GM12872 (cell line): ENCODE results near the gene KRTAP3-1.

Source experiments
- TF ChIP-seq, protein P1 (sequence below): IDR thresholded peaks from 3 replicates; pipeline ENCODE4 v1.5.1; 2011; ENCODE audit warnings: low read depth, mild to moderate bottlenecking, low read length, moderate library complexity; ENCODE audit not compliant: insufficient read depth

KRTAP3-1 gene

DNA sequence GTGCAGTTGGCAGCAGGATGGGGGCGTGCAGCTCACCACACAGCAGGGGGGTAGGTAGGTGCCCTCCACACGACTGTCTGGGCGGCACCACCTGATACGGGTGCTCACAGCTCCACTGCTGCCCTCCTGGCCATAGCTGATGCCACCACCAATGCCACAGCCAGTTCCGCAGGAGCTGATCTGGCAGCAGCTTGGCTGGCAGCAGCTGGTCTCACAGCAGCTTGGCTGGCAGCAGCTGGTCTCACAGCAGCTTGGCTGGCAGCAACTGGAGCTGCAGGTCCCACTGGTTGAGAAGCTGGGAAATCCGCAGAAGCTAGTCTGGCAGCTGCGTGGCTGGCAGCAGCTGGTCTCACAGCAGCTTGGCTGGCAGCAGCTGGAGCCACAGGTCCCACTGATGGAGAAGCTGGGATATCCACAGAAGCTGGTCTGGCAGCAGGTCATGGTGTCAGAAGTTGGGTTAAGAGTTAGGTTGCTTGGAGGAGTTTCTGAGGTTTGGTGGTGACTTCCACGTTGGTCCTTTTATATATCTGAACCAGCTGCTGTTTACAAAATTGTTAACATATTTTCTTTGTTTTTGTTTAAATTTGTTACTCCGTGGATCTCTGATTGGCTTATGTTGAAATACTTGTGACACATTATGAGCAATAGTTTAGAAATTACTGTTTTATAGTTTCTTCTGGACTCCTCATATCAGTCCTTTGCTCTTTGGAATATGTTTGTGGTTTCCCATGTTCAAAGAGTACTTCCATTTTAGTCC is 18.0 kb upstream of the KRTAP3-1 start, which contains the start of gene KRTAP1-5:
KRTAP1-5 (minus strand) TSS at position 494 of the 757 bp plus-strand sequence; CDS start at position 441, 53 bp downstream.
- TF ChIP-seq, protein P1, sequence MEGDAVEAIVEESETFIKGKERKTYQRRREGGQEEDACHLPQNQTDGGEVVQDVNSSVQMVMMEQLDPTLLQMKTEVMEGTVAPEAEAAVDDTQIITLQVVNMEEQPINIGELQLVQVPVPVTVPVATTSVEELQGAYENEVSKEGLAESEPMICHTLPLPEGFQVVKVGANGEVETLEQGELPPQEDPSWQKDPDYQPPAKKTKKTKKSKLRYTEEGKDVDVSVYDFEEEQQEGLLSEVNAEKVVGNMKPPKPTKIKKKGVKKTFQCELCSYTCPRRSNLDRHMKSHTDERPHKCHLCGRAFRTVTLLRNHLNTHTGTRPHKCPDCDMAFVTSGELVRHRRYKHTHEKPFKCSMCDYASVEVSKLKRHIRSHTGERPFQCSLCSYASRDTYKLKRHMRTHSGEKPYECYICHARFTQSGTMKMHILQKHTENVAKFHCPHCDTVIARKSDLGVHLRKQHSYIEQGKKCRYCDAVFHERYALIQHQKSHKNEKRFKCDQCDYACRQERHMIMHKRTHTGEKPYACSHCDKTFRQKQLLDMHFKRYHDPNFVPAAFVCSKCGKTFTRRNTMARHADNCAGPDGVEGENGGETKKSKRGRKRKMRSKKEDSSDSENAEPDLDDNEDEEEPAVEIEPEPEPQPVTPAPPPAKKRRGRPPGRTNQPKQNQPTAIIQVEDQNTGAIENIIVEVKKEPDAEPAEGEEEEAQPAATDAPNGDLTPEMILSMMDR, result no peak

DNA sequence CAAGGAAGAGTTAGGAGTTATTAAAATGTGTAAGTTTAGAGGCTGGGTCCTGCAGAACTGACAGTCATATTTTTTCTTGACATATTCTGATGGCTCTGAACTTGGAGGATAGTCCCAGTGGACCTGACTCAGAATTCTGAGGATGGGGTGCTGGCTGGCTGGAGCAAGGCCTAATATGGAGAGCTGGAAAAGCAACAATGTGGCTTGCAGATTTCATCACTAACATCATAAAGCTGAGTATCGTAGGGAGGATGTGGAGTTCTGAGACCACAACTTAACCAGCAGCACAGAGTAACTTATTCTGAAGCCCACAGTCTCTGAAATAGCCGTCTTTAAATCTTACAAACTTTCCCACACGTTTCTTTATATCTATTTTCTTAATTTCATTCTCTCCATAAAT is 15.8 kb upstream of the KRTAP3-1 start:
- TF ChIP-seq, protein P1, result no peak

DNA sequence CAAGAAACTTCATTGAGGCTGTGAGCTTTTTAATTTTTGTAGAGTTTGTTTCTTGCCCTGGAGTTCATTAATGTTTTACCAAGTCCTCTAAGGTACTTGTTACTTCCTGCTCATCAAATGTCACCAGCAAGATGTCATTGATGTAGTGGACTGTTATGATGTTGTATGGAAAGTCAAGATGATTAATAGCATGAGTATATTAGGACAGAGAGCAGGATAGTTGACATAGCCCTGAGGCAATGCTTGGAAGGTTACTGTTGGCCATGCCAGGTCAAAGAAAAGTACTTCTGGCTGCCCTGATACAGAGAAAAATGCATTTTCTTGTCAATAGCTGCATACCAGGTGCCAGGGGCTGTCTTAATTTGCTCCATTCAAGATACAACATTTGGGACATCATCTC is 11.4 kb upstream of the KRTAP3-1 start:
- TF ChIP-seq, protein P1, result no peak

DNA sequence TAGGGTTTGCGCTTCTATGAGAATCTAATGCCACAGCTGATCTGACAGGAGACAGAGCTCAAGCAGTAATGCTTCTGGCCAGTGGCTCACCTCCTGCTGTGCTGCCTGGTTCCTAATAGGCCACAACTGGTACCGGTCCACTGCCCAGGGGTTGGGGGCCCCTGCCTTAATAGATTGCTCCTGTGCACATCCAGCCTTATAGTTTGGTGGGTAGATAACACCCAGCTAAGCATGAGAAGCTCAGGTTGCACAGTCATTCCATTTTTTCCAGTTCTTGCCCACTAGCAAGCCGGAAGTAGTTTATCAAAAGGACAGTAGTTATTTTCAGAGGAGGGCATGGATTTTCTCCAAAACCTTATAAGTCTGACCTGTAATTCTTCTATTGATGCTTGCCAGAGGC is 10.5 kb upstream of the KRTAP3-1 start:
- TF ChIP-seq, protein P1, result no peak

DNA sequence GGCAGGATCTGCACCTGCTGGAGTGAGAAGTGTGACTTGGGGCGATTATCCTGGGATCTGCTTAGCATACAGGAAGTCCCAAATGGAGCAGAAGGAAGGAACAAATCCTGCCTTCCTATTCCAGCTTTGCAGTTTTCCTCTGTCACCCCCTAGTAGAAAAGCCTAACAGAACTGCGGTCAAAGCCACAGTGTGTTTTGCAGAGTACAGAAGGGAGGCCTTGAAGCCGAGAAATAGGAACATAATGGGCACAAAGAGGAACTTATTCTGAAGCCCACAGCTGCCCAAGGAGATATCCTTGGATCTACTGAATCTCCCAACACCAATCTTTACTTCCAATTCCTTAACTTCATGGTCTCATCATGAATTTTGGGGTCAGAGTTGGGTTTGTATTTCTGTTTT is 9.6 kb upstream of the KRTAP3-1 start:
- TF ChIP-seq, protein P1, result no peak

DNA sequence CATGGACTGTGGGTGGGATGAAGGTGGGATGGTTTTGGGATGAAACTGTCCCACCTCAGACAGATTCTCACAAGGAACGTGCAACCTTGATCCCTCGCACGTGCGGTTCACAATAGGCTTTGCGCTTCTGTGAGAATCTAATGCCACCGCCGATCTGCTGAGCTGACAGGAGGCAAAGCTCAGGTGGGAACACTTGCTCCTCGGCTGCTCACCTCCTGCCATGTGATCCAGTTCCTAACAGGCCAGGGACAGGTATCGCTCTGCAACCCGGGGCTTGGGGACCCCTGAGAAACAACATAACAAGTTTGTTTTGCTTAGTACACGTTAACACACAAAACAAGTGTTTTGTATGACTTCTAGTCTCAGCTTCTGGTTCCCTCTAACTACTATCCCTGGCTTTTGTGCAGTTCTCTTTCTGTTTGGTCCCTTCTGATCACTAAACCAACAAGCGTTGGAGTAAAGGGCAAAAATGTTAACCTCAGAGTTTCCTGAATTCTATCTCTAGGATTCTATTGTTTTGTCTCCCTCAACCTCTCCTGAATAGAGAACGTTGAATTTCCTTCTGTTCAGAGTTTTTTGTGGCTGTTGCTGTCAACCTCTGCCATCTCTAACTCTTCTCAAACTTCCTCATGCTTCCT is 7.8 kb upstream of the KRTAP3-1 start:
- TF ChIP-seq, protein P1, result no peak

DNA sequence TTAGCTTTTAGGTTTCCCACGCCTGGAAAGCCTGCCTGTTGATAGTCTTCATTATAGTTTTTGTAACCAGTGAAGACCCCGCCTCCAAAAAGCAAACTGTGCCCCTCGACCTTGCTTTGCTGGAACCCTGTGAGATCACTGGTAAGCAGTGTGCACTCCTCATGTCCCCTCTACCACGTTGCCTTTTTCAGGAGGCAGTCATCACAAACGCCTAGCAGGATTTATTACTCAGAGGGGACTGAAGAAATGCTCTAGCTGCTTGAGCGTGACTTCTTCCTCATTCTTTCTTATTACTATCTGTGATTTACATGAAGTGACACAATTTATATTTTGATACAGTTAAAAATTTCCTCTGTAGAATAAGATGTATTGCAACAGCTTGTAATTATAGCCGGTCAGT is 6.5 kb upstream of the KRTAP3-1 start:
- TF ChIP-seq, protein P1, result no peak
